ENCODE results near the gene THRA. TPM values are rescaled to one million over a fixed set of nuclear protein-coding genes. Genes with fewer than 3 reads are reported as not detected.

The THRA gene
- total RNA-seq, 1 donor from 2014 or later = 80.0 TPM

- ATAC-seq (ENCODE audit: poor library complexity) (no peak), DNase-seq (peak; percentile 14)
- intact Hi-C loops (cut with DNase I) = no loop called here
These were observed 29.8 kb downstream of the THRA start for GRCh38 chr17:40092581-40092980.

DNA sequence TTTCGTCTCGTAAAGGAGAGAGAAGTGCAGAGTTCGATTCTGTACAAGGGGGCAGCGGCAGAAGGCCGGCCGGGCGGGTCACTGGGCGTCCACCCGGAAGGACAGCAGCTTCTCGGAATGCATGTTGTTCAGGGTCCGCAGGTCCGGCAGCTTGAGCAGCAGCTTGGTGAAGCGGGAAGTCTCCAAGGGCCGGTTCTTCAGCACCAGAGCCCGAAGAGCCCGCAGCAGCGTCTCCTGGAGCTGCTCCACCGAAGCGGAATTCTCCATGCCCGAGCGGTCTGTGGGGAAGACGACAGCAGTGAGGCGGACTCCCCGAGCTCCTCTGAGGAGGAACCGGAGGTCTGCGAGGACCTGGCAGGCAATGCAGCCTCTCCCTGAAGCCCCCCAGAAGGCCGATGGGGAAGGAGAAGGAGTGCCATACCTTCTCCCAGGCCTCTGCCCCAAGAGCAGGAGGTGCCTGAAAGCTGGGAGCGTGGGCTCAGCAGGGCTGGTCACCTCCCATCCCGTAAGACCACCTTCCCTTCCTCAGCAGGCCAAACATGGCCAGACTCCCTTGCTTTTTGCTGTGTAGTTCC lies 30.3 kb downstream of the THRA start:
- ATAC-seq (ENCODE audit: poor library complexity) = no peak
- intact Hi-C loops (cut with DNase I) = no loop called here
- peak; percentile 40 for DNase-seq

DNA sequence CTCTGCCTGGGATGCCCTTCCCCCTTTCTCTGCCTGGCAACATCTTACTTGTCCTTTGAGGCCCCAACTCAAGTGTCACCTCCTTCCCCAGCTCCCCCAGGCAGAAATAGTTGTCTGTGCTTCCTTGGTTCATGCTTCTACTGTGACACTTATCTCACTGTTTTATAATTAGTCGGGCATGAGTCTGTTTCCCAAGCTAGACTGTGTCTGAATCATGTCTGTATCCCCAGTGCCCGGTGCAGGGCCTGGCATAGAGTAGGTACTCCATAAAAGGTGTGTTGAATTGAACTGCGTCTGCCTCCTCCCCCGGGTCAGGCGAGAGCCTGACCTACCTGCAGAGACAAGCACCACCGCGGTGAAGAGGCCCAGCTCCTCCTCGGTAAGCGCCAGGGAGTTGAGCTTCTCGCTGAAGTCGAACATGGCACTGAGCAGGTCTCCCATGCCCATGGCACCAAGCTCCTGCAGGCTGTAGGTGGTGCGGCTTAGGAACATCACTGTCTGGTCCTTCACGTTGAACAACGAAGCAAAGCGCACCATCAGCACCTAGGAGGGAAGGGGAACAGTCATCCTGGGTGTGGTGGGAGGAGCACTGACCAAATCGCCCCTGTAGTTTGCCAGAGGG lies 30.9 kb downstream of the THRA start:
- peak; percentile 59 for DNase-seq
- intact Hi-C loops (cut with DNase I) = no loop called here
- peak; percentile 35 for ATAC-seq (ENCODE audit: poor library complexity)

- intact Hi-C loops (cut with DNase I) = no loop called here
- DNase-seq = peak; percentile 44
- ATAC-seq (ENCODE audit: poor library complexity) = no peak
These were observed 32.1 kb downstream of the THRA start for GRCh38 chr17:40094874-40095273.

GRCh38 chr17:40095351-40095943 lies 32.7 kb downstream of the THRA start:
- intact Hi-C loops (cut with DNase I) = no loop called here
- no peak for ATAC-seq (ENCODE audit: poor library complexity)
- peak; percentile 53 for DNase-seq

- intact Hi-C loops (cut with DNase I) = no loop called here
- ATAC-seq (ENCODE audit: poor library complexity) (no peak), DNase-seq (peak; percentile 72)
These were observed 33.4 kb downstream of the THRA start for GRCh38 chr17:40095944-40096791.

DNA sequence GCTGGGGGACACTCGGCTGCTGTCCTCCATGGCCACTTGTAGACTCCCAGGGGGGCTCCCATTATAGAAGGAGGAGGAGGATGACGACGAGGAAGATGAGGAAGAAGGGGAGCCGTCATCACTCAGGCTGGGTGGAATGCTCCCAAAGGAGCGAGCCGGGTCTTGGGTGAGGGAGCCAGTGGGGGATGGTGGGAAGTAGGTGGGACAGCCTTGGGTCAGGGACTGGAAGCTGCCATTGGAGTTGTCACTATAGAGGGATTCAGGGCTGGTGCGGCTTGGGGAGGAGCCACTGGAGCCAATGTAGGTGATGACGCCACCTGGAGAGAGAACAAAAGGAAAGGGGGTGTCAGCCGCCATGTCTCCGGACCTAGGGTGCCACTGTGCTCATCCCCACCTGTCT lies 34.3 kb downstream of the THRA start:
- ATAC-seq (ENCODE audit: poor library complexity) (no peak), DNase-seq (peak; percentile 43)
- intact Hi-C loops (cut with DNase I) = no loop called here

DNA sequence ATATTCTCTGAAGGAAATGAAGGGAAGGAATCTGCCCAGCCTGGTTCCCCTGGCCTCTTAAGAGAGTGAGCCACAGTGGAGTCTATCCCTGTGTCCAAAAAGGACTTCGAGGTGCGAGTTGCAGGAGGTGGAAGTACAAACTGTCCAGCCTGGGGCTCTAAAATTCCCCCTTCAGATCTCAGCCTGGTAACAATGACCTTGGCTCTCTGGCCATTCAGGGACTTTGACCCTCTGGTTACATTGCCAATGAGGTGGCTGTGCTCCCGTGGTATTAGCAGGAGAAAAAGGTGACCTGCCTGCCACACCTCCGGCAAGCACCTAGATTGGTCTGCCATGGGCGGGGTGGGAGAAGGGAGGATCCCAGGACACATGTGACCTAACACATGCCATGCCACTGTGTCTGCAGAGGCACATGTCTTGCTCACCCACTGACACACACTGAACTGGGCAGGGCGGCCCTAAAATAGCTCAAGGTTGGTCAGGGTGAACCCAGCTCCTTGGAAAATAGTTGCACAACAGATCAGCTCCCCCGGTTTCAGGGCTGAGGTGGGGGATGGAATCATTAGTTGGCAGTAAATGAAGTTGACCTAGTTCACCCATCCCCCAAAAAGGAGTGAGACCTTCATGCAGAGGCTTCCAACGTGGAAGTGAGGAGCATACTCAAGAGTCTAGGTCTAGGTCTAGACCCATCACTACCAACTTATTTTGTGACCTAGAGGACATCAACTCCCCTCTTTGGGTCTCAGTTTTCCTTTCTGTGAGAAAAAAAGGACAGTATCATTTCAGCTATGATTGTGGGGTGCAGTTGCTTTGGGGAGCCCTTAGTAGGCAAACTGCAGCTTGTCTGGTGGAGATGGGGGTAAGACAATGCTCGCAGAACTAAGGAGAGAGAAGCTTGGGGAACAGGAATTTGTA lies 35.4 kb downstream of the THRA start:
- intact Hi-C loops (cut with DNase I) = no loop called here
- DNase-seq (peak; percentile 79), ATAC-seq (ENCODE audit: poor library complexity) (peak; percentile 19)

- ATAC-seq (ENCODE audit: poor library complexity) = peak; percentile 82
- intact Hi-C loops (cut with DNase I) = no loop called here
- DNase-seq = peak; percentile 100
These were observed 36.3 kb downstream of the THRA start for GRCh38 chr17:40098846-40099618.

- DNase-seq (peak; percentile 48), ATAC-seq (ENCODE audit: poor library complexity) (peak; percentile 4)
- intact Hi-C loops (cut with DNase I) = loop anchor here (5.0 kb wide), 1 partner anchor 33 kb away; no protein-coding TSS in a partner anchor
These were observed 37.1 kb downstream of the THRA start for GRCh38 chr17:40099619-40100418.

GRCh38 chr17:40100419-40100668 lies 37.6 kb downstream of the THRA start, which contains the start of gene NR1D1:
Gene NR1D1, minus strand, starts transcription at chr17:40100589. Its CDS starts 495 bp downstream, at chr17:40100094.
- DNase-seq (no peak), ATAC-seq (ENCODE audit: poor library complexity) (no peak)
- intact Hi-C loops (cut with DNase I) = loop anchor here (5.0 kb wide), 1 partner anchor 33 kb away; no protein-coding TSS in a partner anchor

DNA sequence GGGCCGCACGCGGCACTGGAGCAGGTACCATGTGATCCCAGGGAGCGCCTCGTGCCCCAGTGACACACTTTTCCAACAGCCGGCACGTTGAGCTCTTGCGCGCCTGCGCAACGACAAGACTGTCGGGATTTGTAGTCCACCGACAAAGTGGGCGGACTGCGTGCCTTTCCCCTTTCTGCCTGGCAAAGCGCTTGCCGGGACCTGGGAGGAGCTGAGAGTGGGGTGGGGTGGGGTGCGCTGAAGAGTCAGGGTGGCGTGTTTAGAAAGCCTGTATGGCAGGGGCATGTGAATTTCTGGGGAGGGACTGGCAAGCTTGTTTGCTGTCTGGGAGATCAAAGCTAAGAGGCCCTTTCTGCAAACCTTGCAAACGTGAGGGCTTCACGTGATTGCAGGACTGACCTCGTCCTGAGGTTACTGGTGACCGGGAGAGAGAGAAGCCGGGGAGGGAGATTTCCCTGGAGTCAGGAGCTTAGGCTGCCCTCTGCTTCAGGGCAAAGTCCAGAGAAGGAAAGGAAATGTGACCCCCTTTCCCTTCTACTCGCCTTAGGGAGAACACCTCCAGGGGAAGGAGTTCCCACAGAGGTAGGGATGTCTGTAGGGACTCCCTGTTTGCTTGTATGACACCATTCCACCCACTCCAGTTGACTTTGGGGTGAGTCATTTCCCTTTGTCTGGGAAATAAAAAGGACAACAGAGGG lies 38.1 kb downstream of the THRA start:
- intact Hi-C loops (cut with DNase I) = loop anchor here (5.0 kb wide), 1 partner anchor 34 kb away; no protein-coding TSS in a partner anchor
- DNase-seq (peak; percentile 99), ATAC-seq (ENCODE audit: poor library complexity) (peak; percentile 74)

DNA sequence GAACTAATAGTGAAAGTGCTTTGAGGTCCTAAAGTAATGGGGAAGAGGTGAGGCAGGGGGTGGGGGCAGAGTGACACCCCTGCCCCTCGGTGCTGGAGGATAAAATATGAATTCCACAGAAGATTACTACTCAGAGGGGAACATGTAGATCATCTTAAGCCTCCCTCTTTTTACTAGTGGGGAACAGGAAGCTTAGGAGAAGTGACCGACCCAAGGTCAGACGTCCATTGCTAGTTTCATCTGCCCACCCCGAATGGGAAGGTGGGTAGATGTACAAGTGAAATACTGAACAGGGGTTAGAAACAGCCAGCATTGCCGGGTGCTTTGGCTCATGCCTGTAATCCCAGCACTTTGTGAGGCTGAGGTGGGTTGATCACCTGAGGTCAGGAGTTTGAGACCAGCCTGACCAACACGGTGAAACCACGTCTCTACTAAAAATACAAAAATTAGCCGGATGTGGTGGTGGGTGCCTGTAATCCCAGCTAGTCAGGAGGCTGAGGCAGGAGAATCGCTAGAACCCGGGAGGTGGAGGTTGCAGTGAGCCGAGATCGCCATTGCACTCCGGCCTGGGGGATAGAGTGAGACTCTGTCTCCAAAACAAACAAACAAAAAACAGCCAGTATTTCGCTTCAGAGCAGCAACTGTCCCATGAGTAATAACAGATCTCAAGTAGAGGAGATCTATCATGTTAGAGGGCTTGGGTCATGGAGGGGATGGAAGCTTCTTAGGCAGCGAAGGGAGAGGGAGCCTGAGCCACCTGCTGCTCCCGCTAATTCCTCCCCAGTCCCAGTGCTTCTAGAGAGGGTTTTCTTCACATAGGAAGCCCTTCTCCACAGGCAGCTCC lies 38.8 kb downstream of the THRA start:
- intact Hi-C loops (cut with DNase I) = loop anchor here (5.0 kb wide), 1 partner anchor 34 kb away; no protein-coding TSS in a partner anchor
- DNase-seq (no peak), ATAC-seq (ENCODE audit: poor library complexity) (no peak)

DNA sequence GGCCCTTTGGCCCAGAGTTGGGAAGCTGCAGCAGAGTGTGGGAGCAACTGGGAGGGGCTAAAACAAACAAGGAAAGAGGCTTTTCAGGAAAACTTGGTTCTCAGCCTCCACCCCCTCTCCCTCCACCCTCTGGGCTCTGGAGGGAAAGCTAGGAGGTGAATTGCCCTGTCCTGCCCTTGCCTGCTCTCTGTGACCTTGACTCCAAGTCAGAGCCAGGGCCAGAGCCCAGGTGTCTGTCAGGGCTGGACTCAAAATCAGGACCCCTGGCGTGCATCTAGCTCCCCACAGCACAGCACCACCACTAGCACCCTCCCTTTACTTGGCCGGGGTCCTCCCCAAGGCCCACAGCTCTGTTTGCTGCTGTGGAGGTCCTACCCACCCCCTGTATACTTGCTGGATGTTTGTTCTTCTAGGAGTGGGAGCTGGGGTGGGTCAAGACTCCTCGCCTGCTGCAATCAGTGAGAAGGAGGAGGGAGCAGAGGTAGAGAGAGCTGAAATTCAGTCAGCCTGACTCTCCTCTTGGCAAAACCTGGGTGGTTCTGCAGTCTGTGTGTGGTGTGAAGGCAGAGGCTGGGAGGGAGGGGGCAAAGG lies 40.4 kb downstream of the THRA start:
- ATAC-seq (ENCODE audit: poor library complexity) (no peak), DNase-seq (no peak)
- intact Hi-C loops (cut with DNase I) = loop anchor here (5.0 kb wide), 1 partner anchor 36 kb away; no protein-coding TSS in a partner anchor

GRCh38 chr17:40103688-40104087 lies 40.9 kb downstream of the THRA start:
- ATAC-seq (ENCODE audit: poor library complexity) (no peak), DNase-seq (no peak)
- intact Hi-C loops (cut with DNase I) = loop anchor here (5.0 kb wide), 1 partner anchor 36 kb away; no protein-coding TSS in a partner anchor
